GM19035 (cell line): ENCODE results near the gene HIP1.
A peak's percentile ranks its signal among the peaks of the same experiment; 100 is the strongest.
"Not testable (repeated sequence)": the region's sequence is repeated elsewhere in the genome, so short reads cannot be mapped to it uniquely, and the experiment has no call there.

ENCODE experiments used
- ATAC-seq: cut with Tn5 transposase; IDR thresholded peaks from one replicate; pipeline ENCODE4 v1.9.1; 2021; ENCODE audit not compliant: unreplicated experiment

Gene HIP1

GRCh38 chr7:75687246-75688088 is 51.3 kb downstream of the HIP1 start:
- no peak for ATAC-seq

- ATAC-seq, result no peak
Measured at GRCh38 chr7:75686551-75686950, 52.2 kb downstream of the HIP1 start.

GRCh38 chr7:75682052-75682451 is 56.7 kb downstream of the HIP1 start:
- ATAC-seq, result not testable (repeated sequence)

DNA sequence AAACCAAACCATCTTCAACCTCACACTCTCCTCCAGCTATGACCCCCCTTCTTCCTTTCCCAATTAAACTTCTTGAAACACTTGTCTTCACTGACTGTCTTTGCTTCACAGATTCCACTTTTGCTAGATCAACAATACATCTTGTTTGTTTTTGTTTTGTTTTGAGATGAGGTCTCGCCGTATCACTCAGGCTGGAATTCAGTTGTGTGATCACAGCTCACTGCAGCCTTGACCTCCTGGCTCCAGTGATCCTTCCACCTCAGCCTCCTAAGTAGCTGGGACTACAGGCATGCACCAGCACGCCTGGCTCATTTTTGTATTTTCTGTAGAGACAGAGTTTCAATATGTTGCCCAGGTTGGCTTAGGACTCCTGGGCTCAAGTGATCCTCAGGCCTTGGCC is 59.7 kb downstream of the HIP1 start:
- ATAC-seq, result no peak

GRCh38 chr7:75669579-75669978 is 69.2 kb downstream of the HIP1 start:
- no peak for ATAC-seq

- no peak for ATAC-seq
Measured at GRCh38 chr7:75667938-75668337, 70.8 kb downstream of the HIP1 start.

- ATAC-seq, result no peak
Measured at GRCh38 chr7:75663302-75663907, 75.3 kb downstream of the HIP1 start.

DNA sequence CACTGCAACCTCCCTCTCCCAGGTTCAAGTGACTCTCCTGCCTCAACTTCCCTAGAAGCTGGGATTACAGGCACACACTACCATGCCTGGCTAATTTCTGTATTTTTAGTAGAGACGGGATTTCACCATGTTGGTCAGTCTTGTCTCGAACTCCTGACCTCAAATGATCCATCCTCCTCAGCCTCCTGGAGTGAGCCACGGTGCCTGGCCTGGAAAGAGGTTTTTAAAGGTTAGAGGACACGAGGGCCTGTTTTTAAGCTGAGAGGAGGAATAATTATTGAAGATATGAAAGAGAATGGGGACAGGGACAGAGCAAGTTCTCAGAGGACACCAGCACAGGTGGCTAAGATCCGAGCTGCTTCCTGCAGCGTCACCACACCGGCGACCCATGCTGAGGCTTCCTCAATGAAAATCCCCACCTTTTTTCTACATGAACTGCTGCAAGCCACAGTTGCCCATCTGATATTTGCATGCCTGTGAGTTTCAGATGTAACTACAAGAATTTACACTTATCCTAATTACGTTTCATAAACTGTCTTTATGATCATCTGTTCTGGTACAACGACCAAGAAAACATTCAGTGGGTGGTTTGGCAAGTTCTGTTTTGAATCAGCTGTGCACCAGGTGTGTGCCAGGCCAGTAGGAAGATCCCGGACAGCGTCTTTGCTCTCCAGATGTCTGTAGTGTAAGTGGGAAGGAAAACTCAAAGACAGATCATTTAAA is 76.0 kb downstream of the HIP1 start:
- ATAC-seq, result peak; percentile 83

- ATAC-seq, result no peak
Measured at GRCh38 chr7:75660566-75661215, 78.0 kb downstream of the HIP1 start.

GRCh38 chr7:75658802-75659201 is 79.9 kb downstream of the HIP1 start:
- no peak for ATAC-seq

DNA sequence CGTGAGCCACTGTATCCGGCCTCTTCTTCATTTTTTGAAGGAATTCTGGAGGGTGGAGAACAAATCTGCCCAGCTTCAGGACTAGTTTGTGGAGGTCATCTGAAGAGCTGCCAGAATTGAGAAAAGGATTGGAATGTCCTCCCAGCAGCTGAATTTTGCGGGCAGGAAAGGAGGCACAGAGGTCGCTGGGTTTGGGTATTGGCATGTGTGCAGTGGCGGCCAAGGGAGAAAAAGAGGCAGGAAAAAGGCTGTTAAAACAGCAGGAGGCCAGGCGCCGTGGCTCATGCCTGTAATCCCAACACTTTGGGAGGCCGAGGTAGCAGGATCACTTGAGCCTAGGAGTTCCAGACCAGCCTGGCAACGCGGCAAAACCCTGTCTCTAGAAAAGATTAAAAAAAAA is 80.4 kb downstream of the HIP1 start:
- ATAC-seq, result no peak

DNA sequence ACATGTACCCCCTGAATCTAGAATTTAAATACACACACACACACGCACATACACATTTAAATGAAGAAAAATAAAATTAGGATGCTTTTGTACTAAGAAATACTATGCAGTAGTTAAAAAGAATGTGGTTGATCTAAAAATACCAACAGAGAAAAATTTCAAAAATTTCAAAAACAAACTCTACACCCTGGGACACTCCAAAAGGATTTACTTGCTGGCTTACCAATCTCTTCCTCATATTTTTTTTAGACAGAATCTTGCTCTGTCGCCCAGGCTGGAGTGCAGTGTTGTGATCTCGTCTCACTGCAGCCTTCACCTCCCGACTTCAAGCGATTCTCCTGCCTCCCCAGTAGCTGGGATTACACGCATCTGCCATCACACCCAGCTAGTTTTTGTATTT is 80.9 kb downstream of the HIP1 start:
- no peak for ATAC-seq

- ATAC-seq, result no peak
Measured at GRCh38 chr7:75656740-75657139, 82.0 kb downstream of the HIP1 start.

- ATAC-seq, result no peak
Measured at GRCh38 chr7:75655536-75655935, 83.2 kb downstream of the HIP1 start.

- ATAC-seq, result no peak
Measured at GRCh38 chr7:75654855-75655254, 83.9 kb downstream of the HIP1 start.

DNA sequence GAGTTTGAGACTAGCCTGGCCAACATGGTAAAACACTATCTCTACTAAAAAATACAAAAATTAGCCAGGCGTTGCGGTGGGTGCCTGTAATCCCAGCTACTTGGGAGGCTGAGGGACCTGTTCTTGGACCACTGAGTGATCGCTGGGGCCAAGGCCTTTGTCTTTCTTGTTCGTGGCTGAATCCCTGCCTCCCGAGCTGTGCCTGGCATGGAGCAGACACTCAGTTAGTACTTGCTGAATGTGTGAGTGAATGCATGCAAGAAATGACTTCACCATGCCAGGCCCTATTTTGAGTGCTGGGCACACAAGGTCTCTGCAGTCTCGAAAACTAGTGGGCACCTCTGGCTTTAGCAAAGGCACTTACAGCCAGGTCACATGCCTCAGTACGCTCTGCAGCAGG is 85.1 kb downstream of the HIP1 start:
- no peak for ATAC-seq

DNA sequence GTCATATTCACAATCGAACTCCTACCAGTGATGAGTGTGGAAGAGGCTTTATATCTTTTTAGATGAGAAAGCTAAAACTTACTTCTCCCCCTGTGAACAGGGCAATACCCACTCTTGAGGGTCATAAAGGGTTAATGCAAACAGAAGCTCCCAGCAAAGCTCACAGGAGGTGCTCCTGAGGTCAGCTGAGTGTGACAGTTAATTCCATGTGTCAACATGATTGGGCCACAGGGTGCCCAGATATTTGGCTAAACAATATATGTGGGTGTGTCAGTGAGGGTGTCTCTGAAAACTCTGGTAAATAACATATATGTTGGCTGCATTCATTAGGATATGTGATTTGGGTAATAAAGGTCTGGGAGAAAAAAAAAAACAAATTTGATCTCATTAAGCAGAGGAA is 86.0 kb downstream of the HIP1 start:
- ATAC-seq, result no peak

GRCh38 chr7:75650681-75651080 is 88.1 kb downstream of the HIP1 start:
- ATAC-seq, result no peak

- ATAC-seq, result no peak
Measured at GRCh38 chr7:75650062-75650461, 88.7 kb downstream of the HIP1 start.

GRCh38 chr7:75649462-75649861 is 89.3 kb downstream of the HIP1 start:
- no peak for ATAC-seq

- ATAC-seq, result no peak
Measured at GRCh38 chr7:75647709-75648438, 90.9 kb downstream of the HIP1 start.
